HG03066 (cell line): ENCODE results near the gene TRAPPC6A.

ENCODE experiments used
- ATAC-seq: cut with Tn5 transposase; IDR thresholded peaks from one replicate; pipeline ENCODE4 v1.9.1; 2021; ENCODE audit warnings: low read depth; ENCODE audit not compliant: unreplicated experiment

Gene TRAPPC6A

GRCh38 chr19:45186509-45187334 lies 8.7 kb upstream of the TRAPPC6A start:
- ATAC-seq, result no peak

DNA sequence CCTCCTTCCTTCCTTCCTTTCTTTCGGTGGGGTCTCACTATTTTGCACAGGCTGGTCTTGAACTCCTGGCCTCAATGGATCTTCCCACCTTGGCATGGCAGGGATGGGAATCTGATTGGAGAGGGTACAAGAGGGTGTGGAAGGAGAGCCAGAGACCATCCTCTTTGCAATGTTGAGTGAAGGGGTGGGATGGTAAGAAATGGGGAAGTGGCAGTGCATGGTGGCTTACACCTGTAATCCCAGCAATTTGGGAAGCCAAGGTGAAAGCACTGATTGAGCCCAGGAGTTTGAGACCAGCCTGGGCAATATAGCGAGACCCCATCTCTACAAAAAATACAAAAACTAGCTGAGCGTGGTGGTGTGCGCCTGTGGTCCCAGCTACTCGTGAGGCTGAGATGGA lies 6.1 kb upstream of the TRAPPC6A start:
- no peak for ATAC-seq

GRCh38 chr19:45182758-45183157 lies 4.7 kb upstream of the TRAPPC6A start:
- ATAC-seq, result no peak

DNA sequence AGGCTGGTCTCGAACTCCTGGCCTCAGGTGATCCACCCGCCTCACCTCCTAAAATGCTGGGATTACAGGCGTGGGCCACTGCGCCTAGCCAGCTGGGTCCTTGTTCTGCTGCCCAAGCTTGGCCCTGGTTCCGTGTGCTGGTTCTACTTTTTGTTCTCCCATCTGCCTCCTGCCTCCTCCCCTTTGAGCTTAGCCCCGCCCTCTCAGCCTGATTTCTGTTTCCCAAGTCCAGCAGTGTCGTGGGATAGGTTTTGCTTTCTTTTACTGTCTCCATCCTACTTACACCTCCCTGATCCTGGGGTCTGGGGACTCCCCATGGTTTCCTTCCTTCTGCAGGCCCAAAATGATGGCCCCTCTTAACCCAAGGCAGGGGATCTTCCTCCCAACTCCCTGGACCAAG lies 2.9 kb upstream of the TRAPPC6A start:
- ATAC-seq, result no peak

- ATAC-seq, result no peak
Measured at GRCh38 chr19:45179892-45180370, 1.9 kb upstream of the TRAPPC6A start.

DNA sequence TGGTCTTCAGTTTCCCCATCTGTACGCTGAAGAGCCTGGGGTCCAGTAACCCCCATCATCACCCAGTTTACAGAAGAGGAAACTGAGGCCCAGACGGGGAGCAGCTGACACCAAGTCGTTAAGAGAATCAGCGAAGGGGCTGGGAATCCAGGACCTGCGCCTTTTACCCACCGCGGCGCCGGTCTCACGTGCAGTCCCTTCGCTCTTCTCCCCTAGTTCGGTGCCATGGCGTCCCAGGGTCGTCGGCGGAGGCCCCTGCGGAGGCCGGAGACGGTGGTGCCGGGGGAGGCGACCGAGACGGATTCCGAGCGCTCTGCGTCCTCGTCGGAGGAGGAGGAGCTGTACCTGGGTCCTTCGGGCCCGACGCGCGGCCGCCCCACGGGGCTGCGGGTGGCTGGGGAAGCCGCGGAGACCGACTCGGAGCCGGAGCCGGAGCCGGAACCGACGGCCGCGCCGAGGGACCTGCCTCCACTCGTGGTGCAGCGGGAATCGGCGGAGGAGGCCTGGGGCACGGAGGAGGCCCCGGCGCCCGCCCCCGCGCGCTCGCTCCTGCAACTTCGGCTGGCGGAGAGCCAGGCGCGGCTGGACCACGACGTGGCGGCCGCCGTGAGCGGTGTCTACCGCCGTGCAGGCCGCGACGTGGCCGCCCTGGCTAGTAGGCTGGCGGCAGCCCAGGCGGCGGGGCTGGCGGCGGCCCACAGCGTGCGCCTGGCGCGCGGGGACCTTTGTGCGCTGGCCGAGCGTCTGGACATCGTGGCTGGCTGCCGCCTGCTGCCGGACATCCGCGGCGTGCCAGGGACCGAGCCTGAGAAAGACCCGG lies 1.2 kb upstream of the TRAPPC6A start:
- ATAC-seq, result no peak

- peak; percentile 77 for ATAC-seq
Measured at GRCh38 chr19:45178262-45179071, 430 bp upstream of the TRAPPC6A start, which contains the start of gene BLOC1S3. TSS of gene BLOC1S3 (plus strand) at chr19:45178784. CDS start at chr19:45179297, 513 bp downstream.

DNA sequence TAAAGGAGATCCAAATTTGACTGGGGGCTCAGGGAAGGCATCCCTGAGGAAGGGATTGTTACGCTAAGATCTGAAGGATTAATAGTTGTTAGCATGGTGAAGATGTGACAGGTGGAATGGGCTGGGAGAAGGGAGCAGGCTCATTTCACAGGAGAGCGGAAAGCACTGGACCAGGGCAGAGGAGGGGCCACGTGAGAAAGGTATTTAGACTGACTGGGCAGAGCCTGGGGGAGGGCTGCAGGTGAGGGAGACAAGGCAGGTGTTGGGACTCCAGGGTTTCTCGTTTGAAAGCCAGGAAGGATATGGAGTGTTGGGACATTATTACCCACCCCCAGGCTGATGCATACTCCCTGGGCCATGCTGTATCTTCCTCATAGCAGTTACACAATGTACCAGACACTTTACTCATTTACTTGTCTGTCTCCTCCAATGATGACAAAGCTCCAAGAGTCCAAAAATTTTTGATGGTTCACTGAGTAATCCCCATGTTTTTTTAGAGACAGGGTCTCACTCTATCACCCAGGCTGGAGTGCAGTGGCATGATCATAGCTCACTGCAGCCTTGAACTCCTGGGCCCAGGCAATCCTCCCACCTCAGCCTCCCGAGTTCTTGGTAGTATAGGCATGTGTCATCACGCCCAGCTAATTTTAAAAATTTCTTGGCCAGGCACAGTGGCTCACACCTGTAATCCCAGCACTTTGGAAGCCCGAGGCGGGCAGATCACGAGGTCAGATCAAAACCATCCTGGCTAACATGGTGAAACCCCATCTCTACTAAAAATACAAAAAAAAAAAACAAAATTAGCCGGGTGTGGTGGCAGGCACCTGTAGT lies 2.3 kb downstream of the TRAPPC6A start:
- no peak for ATAC-seq

DNA sequence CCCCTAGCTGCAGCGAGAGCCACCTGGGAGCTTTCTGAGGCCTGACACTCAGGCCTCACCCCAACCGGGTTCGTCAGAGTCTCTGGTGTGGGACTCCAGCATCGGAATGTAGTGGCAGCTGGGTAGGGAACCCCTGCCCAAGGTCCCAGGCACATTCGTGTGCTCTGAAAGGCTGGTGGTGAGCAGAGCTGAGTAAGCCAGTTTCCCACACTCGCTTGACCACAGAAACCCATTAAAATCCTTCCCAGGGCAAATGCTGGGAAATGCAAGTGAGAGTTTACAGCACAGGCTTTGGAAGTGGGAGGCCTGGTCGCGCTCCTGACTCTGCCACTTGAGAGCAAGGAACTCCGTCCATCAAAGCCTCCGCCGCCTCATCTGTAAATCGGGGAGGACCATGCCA lies 4.2 kb downstream of the TRAPPC6A start:
- ATAC-seq, result no peak

DNA sequence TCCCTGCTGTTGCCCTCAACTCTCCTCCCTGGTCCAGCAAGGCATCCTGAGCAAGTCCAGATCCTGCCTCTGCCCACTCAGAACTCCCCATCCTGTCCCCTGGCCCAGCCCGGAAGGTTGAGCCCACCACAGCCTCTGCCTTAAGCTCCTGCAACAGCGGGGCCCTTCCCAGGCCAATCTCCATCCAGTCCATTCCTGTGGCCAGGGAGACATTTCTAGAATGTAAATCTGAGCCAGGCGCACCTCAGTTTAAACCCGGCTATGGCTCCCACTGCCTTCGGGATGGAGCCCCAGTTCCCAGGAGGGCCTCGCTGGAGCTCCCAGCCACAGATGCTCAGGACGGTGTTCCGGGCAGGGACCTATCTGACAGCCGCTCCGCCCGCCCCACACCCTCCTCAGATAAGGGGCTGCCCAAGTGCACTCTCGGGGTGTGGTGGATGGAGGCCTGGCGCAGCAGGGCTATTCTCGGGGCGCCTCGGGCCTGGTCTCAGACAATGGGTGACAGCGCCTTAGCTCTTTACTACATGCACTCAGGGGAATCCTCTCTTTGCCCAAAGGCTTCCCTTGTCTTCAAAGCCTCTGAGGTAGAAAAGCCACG lies 5.3 kb downstream of the TRAPPC6A start:
- ATAC-seq, result no peak

GRCh38 chr19:45172173-45172572 lies 5.9 kb downstream of the TRAPPC6A start:
- ATAC-seq, result no peak

DNA sequence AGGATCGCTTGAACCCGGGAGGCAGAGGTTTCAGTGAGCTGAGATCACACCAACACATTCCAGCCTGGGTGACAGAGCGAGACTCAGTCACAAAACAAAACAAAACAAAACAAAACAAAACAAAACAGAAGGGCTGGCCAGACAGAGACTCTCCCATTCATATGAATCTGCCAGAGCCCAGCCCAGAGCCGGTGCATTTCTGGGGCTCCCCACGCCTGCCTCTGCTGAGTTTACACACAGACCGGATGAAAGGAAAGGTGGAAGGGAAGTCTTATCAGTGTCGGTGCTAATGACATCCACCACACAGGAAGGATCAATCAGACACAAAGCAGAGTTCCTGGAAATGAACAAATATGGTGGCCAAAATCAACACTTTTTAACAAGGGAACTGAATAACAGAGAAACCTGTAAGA lies 6.8 kb downstream of the TRAPPC6A start:
- ATAC-seq, result no peak

- no peak for ATAC-seq
Measured at GRCh38 chr19:45170146-45171106, 7.6 kb downstream of the TRAPPC6A start.

GRCh38 chr19:45169602-45170001 lies 8.4 kb downstream of the TRAPPC6A start:
- no peak for ATAC-seq

DNA sequence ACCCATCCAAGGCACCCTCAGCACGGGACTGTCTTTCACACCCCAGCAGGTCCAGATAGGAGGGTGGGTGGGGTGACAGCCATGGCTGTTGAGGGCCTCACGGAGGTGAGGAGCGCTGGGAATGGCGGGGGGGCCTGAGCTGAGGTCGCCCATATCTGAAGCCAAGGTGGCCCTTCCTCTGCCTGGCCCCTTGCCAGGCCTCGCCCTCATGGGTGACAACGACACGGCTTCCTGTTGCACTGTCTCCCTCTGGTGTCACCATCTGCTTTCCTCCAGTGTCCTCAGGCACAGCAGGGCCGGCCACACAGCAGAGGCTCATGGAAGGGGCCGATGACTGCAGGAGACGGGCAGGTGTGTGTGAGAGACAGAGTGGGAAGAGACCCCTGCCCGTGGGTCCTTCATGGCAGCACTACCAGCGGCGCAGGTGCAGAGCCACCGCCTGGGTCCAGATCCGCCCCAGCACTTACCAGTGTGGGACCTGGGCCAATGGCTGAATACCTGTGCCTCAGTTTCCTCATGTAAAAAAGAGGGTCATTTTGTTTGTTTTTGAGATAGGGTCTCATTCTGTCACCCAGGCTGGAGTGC lies 9.2 kb downstream of the TRAPPC6A start:
- ATAC-seq, result no peak

GRCh38 chr19:45166723-45167252 lies 11.2 kb downstream of the TRAPPC6A start:
- no peak for ATAC-seq

- peak; percentile 68 for ATAC-seq
Measured at GRCh38 chr19:45164577-45165335, 13.3 kb downstream of the TRAPPC6A start.
